GM03348 (cell line): Measurements from ENCODE around the gene STON1.
"Not testable (repeated sequence)": the region's sequence is repeated elsewhere in the genome, so short reads cannot be mapped to it uniquely, and the experiment has no call there.

Experiments used
- DNase-seq: peaks from one replicate; pipeline ENCODE4 v3.0.0; 2012; ENCODE audit warnings: low spot score

Gene STON1

GRCh38 chr2:48617618-48618017 lies 87.7 kb downstream of the STON1 start, which contains the start of gene GTF2A1L:
TSS of gene GTF2A1L (plus strand) at chr2:48617856. CDS start at chr2:48617875, 19 bp downstream.
- no peak for DNase-seq

GRCh38 chr2:48619526-48619925 lies 89.6 kb downstream of the STON1 start:
- DNase-seq, result no peak

DNA sequence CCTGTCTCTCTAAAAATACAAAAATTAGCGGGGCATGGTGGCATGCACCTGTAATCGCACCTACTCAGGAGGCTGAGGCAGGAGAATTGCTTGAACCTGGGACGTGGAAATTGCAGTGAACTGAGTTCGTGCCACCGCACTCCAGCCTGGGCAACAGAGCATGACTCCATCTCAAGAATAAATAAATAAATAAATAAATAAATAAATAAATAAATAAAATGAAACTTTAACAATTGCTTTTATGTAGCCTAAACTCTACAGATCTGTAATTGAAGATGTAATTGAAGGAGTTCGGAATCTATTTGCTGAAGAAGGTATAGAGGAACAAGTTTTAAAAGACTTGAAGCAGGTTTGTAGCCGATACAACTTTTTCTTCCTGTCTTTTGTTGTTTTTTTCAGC lies 90.7 kb downstream of the STON1 start:
- DNase-seq, result no peak

DNA sequence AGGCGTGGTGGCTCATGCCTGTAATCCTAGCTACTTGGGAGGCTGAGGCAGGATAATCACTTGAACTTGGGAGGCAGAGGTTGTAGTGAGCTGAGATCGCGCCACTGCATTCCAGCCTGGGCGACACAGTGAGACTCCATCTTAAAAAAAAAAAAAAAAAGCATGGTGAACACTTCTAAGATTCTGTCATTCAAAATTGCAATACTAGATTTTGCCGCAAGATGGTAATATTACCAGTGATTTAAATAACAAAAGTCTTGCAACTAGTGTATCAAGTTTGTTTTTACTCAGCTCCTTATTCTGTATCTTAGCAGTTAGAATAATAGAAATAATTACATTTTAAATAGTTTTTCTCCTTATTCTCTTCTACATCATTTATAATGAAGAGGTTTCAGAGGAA lies 92.7 kb downstream of the STON1 start:
- not testable (repeated sequence) for DNase-seq

DNA sequence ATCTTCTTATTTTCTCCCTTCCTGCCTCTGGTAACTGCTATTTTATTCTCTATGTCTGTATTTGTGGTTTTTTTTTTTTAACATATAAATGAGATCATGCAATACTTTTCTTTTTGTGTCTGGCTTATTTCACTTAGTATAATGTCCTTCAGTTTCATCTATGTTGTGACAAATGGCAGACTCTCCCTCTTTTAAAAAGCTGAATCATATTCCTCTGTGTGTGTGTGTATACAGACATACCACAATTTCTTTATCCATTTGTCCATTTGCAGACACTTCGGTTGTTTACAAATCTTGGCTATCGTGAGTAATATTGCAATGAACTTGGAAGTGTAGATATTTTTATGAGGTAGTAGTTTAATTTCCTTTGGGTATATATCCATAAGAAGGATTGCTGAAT lies 94.7 kb downstream of the STON1 start:
- no peak for DNase-seq

- DNase-seq, result no peak
Measured at GRCh38 chr2:48626047-48626446, 96.1 kb downstream of the STON1 start.

DNA sequence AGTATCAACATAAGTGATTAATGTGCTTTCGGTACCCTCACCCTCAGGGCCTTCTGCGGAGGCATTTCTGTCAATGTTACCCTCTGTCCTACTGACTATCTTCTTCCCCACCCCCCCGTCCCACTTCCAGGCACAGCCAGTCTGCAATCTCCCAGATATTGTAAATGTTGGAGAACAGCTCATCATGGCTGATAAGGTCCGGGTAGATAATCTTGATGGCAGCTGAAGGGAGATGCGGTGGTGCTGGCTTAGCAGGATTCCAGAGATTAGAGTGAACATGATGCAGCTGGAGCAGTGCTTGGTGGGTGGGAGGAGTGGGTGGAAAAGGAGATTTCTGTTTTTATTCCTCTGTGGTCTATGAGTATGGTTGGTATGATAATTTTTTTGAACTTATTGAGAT lies 103.2 kb downstream of the STON1 start:
- no peak for DNase-seq

DNA sequence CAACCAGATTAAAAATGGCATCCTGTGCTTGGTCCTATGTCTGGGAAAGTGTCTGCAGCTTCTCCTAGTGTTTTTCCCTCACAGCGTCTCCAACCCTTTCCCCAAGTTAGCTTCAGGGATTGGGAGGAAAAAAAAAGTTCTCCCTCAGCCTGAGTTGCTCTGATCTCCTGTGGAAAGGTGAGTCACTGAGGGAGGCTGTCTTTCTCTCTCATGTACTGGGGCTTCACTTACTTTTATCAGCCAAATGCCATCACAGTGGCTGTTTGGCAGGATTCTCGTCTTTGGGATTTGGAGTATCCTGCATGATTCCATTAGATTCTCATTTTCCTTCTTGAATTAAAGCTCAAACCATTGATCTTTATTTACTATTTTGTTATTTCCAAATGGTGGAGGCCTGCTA lies 105.8 kb downstream of the STON1 start:
- no peak for DNase-seq

DNA sequence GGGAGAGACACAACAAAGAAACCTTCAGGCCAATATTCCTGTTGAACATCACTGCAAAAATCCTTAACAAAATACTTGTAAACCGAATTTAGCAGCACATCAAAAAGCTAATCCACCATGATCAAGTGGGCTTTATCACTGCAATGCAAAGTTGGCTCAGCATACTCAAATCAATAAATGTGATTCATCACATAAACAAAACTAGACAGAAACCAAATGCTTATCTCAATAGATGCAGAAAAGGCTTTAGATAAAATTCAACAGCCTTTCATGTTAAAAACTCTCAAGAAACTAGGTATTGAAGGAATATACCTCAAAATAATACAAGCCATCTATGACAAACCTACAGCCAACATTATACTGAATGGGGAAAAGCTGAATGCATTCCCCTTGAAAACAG lies 108.3 kb downstream of the STON1 start:
- DNase-seq, result no peak
